Transverse colon (tissue), 3 donors: ENCODE data around the gene HK1.

Experiments used
- POLR2A ChIP-seq: fragments of 450-650 bp; IDR thresholded peaks from one replicate; pipeline ENCODE4 v1.6.1; 2016; ENCODE audit warnings: antibody characterized with exemption, mild to moderate bottlenecking, moderate library complexity
- TF ChIP-seq, protein P1 (sequence below), 5 experiments: fragments of 200-600 bp in 3 of 5; fragments of 450-650 bp in 2 of 5; sonication (generic) in 3 of 5; IDR thresholded peaks; 1 replicate in 2 of 5; 2 replicates in 3 of 5; pipeline ENCODE4 v1.5.1; 2016 to 2017; ENCODE audit warnings: antibody characterized with exemption in 5 of 5, inconsistent platforms in 3 of 5, mild to moderate bottlenecking in 2 of 5, moderate library complexity in 1 of 5

DNA sequence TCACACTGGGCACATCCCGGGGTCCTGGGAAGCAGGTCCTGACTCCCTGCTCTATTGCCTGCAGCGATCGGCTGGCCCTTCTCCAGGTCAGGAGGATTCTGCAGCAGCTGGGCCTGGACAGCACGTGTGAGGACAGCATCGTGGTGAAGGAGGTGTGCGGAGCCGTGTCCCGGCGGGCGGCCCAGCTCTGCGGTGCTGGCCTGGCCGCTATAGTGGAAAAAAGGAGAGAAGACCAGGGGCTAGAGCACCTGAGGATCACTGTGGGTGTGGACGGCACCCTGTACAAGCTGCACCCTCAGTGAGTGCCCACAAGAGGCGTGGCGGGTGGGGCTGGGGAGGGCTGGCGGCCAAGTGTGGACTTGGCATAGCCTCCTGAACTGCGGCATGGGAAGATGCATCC, 12.8 kb upstream of the HK1 start:
- TF ChIP-seq, protein P1, sequence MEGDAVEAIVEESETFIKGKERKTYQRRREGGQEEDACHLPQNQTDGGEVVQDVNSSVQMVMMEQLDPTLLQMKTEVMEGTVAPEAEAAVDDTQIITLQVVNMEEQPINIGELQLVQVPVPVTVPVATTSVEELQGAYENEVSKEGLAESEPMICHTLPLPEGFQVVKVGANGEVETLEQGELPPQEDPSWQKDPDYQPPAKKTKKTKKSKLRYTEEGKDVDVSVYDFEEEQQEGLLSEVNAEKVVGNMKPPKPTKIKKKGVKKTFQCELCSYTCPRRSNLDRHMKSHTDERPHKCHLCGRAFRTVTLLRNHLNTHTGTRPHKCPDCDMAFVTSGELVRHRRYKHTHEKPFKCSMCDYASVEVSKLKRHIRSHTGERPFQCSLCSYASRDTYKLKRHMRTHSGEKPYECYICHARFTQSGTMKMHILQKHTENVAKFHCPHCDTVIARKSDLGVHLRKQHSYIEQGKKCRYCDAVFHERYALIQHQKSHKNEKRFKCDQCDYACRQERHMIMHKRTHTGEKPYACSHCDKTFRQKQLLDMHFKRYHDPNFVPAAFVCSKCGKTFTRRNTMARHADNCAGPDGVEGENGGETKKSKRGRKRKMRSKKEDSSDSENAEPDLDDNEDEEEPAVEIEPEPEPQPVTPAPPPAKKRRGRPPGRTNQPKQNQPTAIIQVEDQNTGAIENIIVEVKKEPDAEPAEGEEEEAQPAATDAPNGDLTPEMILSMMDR (IDR thresholded peaks at IDR 0.05): no peak
- TF ChIP-seq POLR2A: no peak
